Daoy (cell line): ENCODE data around the gene TMEM231. TPM values are rescaled to one million over a fixed set of nuclear protein-coding genes. Genes with fewer than 3 reads are reported as not detected.
"Not testable (repeated sequence)": the region's sequence is repeated elsewhere in the genome, so short reads cannot be mapped to it uniquely, and the experiment has no call there.

ENCODE experiments used
- DNase-seq: peaks from one replicate; pipeline ENCODE4 v3.0.0-alpha.2; 2015; ENCODE audit warnings: low read depth
- total RNA-seq: library from RNA; depleted of rRNA; stranded (reverse); fragments of >200 nt; shearing (Covaris generic); gene quantifications from 2 replicates; pipeline ENCODE4 v1.2.3, GENCODE V29; 2014; rRNA removed

Gene TMEM231, protein sequence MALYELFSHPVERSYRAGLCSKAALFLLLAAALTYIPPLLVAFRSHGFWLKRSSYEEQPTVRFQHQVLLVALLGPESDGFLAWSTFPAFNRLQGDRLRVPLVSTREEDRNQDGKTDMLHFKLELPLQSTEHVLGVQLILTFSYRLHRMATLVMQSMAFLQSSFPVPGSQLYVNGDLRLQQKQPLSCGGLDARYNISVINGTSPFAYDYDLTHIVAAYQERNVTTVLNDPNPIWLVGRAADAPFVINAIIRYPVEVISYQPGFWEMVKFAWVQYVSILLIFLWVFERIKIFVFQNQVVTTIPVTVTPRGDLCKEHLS
- 7.6 and 7.7 TPM in 2 replicates for total RNA-seq

DNA sequence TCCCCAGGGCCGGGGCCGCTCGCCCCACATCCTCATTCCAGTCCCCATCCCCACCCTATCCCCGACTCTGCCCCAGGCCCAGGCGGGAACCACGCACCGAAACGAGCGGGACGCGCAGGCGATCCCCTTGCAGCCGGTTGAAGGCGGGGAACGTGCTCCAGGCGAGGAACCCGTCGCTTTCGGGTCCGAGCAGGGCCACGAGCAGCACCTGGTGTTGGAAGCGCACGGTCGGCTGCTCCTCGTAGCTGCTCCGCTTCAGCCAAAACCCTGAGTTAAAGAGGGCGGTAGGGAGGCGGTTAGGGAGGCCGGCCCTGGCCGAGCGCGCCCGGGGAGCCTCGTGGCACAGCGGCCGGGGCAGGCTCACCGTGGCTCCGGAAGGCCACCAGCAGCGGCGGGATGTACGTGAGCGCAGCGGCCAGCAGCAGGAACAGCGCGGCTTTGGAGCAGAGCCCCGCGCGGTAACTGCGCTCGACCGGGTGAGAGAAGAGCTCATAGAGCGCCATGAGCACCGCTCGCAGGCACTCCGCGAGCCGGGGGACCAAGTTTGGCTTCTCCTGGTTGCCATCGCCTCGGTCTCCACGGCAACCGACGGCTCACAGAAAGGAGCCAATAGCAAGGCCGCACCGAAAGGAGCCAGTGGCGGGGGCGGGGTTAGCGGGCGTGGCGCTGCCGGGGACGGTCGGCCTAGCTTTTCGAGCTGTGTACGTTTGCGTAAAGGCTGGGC lies at the start of gene TMEM231:
Gene TMEM231 (minus strand): TSS at position 546 of the 724 bp plus-strand sequence. CDS start 43 bp downstream, at position 503.
- DNase-seq = peak; percentile 96

DNA sequence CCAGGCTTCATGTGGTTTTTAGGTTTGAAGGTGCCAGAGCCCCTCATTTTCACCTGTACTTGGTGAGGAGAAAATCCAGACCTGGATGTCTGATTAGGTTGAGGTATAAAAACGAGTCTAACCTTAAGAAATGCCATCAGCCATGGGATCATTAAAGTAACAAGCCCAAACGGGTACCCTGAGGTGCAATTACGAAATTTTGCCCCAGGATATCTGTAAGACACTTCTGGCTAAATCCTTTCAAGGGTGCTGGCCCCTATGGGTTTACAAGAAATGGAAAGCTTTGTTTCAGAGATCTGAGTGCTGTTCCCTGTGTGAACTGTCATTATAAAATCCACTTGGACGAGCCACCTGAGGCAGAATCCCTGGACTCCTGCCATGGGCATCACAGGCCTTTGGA lies 47.2 kb upstream of the TMEM231 start:
- no peak for DNase-seq

DNA sequence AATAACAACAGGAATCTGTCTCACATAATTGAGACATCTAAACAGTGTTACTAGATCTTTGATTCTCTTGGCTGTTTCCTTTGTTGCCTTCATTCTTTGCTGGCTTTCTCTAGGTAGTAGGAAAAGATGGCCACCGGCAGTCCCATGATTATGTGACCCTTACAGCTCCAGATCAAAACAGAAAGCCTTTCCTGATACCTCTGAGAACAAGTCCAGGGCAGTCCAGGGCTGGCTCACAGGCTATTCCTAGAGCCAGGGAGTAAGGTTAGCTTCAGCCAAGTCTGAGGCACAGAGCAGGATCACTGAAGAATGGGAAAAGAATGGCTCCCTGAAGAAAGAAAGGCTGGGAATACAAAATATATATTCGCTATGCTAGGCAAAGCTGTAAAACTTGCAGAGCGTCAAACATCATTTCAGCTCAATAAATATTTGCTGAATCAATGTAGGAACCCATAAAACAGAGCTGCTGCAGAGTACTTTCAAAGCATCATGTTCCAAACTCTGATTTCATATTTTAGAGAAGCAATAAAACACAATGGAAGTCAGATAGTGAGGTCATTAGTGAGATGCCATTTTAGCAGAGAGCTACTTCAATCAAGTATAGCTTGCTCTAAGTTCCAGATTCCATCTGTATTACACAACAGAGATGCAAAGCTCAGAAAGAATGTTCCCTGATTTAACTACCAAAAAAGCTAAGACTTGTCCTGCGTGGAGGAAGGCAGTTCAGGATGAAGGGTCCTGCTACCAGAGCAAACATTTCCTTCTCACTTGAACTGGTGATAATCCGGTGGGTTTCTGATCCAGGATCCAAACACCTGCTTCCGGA lies 43.6 kb upstream of the TMEM231 start:
- no peak for DNase-seq

DNA sequence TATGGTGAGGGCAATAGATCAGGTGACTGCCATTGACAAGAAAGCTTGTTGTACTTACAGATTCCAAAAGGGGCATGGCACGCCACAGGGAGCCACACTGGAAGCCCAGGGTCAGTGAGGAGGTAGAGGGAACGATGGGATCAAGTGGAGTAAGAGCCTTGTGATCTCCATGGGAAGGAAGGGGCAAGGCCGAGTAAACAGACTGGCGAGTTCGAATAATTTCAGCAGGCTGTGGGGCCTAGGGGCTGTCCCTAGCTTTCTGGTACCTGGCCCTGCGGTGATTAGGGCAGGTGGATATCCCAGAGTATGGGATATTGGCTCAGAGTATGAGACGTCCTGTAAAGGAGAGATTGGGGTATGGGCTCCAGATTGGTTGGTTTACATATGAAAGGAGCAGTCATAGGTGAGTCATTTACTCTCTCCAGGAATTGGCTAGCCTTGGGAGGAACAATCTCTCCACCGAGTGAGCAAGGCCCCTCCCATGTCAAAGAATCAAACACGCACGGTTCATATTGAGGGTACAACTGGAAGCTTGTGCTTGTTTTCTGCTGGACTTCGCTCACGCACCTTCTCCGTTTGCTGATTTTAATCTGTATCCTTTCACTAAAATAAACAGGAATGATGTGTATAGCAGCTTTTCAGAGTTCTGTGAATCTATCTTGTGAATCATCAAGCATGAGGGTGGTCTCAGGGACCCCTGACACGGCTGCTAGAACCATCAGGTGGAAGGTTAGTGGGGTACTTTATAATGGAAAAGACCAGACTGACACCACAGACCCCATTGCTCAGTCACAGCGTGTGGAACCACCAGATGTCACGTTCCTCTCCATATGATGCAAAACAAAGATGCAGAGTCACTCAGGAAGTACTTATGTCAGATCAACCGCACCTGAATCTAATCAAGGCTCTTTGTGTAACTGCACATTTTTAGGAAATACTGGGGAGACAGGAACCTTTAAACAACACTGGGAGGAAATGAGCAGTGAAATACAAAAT lies 38.1 kb upstream of the TMEM231 start:
- peak; percentile 76 for DNase-seq

DNA sequence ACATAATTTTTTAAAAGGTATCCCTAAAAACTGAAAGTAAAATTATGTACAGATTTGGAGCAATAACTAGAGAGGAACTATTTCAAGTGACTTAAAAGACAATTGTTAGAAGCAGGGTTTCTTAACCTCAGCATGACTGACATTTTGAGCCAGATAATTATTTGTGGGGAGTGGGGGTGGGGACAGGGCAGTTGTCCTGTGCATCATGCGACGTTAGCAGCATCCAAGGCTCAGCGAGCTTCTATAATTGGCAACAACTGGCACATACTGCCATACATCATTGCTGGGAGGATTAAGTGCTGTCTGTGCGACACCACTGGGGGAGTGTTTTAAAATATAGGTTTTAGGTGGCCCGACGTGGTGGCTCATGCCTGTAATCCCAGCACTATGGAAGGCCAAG lies 37.3 kb upstream of the TMEM231 start:
- no peak for DNase-seq

DNA sequence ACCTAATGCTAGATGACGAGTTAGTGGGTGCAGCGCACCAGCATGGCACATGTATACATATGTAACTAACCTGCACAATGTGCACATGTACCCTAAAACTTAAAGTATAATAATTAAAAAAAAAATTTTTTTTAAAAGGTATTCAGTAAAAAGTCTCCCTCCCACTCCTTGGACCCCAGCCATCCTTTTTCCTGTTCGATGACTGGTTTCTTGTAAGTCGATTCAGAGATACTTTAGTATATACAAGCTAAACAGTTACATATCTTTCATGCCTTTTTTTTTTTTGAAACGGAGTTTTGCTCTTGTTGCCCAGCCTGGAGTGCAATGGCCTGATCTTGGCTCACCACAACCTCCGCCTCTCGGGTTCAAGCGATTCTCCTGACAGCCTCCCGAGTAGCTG lies 35.9 kb upstream of the TMEM231 start:
- not testable (repeated sequence) for DNase-seq

DNA sequence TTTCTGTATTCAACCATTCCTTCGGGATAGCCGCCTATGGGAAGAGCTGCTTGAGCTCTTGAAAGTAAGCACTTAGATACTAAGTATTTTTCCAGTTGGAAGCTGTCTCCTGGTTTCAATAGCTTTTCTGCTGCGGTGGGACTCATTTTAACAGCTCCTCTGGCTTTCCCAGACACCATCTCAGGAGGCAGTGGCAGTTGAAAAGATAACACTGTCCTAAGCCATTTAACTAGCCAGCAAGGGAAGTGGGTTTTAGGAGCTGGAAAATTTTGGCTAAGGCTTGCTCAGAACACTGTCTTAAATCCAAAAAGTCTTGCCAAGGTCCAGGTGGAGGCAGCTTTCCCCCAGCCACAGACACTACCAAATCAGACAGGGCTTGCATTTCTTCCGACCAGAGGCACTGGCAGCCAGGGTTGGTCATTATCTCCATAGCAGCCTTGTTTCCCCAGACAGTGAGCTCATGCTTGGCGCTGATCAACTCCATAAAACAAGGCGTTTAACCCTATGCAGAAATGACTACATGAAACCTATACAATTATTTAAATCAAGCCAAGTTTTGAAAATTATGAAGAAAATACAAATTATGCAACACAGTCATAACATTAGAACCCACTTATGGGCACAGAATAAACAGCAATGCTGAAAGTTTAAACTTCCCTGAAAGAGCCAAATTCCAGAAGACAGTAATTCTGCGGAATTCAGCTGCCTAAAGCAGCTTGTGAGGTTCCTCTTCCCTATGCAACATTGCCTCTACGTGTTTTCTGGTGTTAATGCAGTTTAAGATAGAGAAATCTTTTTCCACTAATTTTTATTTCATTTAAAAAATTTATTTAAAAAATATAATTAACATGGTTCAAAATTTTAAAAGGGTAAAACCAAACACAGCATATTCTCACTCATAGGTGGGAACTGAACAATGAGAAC lies 35.1 kb upstream of the TMEM231 start:
- DNase-seq = peak; percentile 73

DNA sequence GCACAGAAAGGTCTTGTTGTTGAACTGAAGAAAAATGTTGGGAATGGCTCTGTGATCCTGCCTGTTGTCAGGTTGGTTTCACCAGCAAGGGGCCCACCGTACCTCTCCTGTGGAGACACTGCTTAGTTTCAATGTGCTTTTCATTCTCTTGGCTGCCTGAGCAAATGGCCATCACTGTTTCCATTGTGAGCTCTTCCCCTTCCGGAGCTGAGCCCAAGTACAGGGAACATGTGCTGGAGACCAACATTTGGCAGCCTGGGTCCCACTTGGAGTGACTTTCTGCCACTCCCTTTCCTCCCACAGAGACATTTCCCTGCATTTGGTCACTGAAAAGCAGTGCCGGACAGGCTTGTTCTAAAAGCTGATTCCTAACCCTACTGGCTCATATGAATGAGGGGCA lies 33.3 kb upstream of the TMEM231 start:
- no peak for DNase-seq

DNA sequence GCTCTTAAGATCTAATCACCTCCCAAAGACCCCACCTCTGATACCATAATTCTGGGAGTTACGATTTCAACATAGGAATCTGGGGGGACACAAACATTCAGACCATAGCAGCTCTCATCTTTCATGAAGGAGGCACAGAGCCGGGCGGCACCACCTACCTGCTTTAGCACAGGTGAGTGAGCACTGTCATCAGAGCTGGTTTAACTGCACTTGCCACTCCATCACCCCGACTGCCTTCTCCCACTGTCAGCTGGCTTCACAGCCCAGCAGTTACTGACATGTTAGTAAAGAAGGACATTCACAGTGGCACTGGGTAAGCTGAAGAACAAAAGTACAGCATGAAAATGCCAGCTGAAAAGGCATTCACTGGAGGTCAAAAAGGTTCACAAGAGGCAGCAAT lies 32.7 kb upstream of the TMEM231 start:
- no peak for DNase-seq

DNA sequence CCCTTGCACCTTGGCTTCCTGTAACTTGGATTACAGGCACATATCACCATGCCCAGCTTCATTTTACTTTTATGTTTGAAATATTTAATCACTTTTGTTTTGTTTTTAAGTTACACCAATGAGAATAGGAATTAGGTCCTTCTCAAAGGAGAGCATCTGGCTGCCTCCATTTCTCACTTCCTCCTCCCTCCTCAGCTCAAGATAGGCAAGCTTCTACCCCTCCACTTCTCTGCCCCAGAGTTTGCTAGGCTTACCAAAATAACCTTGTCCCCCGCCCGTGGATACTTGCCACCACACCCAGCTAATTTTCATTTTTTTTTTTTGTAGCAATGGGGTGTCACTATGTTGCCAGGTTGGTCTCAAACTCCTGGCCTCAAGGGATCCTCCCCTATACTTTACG lies 28.1 kb upstream of the TMEM231 start:
- no peak for DNase-seq

DNA sequence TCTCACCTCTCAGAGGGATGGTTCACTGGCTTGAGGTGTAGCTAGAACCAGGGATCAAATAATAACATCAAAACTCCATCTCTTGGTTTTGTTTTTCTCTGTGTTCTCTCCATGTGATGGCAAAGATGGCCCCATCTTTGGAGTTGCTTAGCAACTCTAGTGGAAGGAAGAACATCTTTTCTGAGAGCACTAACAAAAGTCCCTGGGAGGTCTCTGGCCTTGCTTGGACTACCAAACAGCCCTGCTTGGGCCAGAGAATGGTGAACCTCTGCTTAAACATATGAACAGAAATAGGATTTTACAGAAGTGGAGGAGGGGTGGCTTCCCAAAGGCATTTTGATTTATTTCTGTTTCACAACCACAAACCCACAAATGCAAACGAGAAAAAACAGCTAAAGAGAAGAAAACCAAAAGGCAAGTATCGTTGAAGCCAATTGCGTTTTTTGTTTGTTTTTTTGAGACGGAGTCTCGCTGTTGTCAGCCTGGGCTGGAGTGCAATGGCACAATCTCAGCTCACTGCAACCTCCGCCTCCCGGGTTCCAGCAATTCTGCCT lies 23.3 kb upstream of the TMEM231 start:
- DNase-seq = no peak

DNA sequence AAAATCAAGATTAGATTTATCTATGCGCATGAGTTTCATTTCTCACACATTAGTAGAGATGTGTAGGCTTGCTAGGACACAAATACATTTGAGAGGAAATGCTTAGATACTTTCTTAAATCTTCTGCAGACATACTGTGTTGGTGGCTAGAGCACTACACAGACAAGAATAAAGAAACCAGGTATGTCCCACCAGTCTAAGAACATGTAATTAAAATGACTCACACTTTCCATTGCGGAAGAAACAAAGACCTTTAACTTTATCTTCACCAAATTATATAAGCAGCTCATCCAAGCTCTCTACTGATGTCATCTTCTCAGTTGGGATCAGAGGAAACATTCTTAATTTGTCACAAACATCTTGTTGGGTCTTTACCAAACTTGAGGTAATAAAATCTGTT lies 22.7 kb upstream of the TMEM231 start:
- DNase-seq = no peak

DNA sequence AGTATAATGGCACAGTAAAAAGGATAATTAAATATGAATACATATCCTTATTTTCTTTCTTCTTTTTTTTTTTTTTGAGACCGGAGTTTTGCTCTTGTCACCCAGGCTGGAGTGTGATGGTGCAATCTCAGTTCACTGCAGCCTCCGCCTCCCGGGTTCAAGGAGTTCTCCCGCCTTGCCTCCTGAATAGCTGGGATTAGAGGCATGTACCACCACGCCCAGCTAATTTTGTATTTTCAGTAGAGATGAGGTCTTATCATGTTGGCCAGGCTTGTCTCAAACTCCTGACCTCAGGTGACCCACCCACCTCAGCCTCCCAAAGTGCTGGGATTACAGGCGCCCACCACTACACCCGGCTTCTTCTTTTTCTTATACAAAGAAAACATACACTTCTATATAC lies 22.2 kb upstream of the TMEM231 start:
- DNase-seq = no peak

DNA sequence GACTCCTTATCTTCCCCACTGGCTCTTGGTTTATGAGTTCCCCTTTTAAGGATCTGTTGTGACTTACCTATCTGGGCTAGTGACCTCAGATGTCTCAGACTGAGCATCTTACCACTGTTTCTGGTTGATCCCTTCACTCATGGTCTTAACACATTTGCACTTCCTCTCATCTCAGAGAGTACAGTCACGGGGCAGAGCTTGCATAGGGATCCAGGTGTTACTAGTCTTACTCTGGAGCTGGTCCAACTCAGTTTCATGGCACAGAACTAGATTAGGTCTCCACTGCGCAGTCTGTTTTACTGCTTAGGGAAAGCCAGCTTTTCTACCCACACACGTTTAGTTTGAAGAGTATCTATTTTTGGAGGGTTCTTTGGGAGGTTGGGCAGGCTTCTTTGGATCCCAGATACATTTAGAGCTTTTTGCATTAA lies 20.3 kb upstream of the TMEM231 start:
- DNase-seq = no peak

DNA sequence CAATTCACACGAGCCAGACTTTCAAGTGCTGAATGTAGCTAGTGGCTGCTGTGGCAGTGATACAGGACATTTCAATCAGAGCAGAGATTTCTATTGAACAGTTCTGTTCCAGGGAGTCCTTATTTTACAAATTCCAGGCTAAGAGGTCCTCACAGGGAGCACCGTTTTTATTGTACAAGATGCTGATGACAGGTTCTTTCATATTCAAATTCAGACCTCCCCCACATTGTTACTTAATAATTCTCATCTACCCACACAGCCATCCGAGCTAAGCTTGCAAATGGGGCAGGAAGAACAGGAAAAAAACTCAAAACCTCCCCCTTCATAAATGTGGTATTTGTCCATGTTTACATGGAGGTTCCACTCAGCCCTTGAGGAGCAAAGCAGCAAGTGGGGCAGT lies 19.9 kb upstream of the TMEM231 start:
- DNase-seq = no peak

DNA sequence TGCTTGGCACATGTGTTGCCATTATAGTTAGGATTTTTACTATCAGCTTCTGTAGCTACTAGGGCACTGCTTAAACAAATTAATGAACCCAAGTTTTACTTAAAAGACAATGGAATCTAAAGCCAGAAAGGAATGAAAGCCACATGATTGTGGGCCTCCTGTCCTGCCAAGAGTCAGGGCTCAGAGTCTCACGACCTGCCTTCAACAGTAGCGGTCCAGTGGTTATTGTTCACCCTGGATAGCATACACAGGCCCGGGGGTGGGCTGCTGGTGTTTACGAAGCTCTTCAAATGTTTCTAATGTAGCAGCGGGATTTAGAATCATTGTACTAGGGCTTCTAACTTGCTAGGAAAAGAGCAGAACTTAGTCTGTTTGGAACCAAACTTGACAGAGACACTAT lies 17.9 kb upstream of the TMEM231 start:
- no peak for DNase-seq

DNA sequence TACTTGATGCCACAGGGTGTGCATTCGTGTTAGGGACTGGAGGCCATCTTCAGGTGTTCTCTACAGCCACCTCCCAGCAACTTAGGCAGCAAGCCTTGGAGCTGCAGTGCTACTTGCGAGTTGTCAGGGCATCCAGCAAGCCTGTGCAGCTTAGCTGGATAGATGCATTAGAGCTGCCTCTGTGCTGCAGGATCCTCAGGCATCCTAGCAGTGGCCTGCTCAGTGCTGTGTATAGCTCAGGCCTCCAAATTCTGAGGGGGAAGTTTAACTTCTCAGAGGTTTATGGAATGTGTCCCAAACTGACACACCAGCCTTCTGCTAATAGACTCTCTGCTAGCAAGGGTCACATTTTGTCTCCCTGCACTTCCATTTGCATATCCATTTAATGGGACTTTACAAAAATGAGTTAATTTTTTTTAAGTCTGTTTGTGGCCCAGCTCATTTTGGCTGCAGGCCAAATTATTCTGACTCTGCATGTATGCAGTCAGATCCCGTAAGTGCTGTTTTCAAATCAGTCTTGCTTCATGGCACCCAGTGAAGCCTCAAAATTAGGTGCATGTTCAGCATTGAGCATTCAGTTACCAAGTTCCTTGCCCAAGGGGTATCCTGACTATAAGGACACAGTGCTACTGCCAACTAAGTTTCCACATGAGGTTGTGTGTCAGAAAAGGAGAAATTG lies 17.0 kb upstream of the TMEM231 start:
- no peak for DNase-seq

DNA sequence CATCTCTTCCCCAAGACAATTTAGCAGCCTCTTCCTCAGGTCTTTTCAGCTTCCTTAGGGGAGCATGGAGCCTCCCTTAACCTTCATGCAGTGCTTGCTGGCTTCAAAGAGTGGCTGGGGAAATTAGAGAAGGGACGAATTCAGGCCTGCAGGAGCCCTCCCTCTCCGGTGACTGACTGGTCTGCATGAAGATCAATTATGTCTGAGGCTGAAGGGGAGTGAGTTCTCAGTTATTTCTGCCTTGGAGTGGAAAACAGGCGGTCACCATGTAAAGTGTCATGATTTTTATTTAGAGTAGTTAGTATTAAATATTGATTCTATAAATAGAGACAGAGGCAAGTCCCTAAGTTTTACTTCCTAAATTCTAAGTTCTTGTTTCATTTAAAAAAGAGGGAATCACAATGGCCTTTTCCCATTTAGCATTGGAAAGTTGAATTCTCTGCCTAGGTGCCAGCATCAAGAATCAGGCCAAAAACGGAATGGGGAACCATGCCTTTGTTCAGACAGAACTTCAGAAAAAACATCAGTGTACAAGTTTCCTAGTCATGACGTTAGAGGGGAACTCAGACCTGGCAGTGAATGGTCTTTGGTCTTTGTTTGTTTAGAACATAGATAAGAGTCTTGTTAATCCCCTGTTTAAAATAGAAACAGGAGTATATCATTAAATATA lies 14.5 kb upstream of the TMEM231 start:
- DNase-seq = no peak

DNA sequence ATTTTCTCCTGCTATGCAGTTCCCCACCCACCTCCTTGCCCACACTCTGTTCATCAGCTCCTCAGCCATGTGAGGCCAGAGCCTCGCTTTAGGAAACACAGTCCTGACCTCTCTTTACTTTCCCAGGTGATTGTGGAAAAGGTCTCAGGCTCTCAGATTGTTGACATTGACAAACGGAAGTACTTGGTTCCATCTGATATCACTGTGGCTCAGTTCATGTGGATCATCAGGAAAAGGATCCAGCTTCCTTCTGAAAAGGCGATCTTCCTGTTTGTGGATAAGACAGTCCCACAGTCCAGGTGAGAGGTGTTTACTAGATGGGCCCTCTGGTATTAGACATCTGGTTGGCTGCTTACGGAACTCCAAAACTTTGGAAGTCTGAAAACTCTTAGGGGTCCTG lies 11.9 kb upstream of the TMEM231 start:
- no peak for DNase-seq
